Stimulated activated CD4-positive, alpha-beta T cell treated with anti-CD3 and anti-CD28 coated beads, Interleukin-15, amount 100 ng/mL, for 48 hours (primary cell): Measurements from ENCODE around the gene LRRC7.

Experiments
- DNase-seq, 2 donors: peaks; one replicate each; pipeline ENCODE4 v3.0.0-alpha.2; 2020; ENCODE audit warnings: low read depth in 2 of 2

LRRC7 gene

GRCh38 chr1:69967245-69967766, 399.6 kb downstream of the LRRC7 start:
- DNase-seq, result no peak

DNA sequence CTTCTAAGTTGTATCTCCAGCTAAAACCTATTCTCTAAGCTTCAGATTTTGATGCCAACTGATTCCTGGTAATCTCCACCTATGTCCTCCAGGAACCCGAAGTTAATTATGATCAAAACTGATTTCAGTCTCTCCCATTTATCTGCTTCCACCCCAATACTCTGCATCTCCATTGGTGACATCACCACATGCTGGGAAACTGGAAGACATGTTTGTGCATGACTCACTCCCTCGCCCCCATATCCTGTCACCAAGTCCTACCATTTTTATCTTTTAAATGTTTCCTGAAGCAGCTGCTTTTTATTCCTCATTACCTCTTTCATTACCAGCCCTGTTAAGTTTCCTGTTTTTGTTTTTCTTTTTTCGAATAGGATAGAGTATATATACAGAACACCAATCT, 409.2 kb downstream of the LRRC7 start:
- no peak for DNase-seq

- DNase-seq, result no peak
Observed at GRCh38 chr1:69982992-69983391, 415.3 kb downstream of the LRRC7 start.

DNA sequence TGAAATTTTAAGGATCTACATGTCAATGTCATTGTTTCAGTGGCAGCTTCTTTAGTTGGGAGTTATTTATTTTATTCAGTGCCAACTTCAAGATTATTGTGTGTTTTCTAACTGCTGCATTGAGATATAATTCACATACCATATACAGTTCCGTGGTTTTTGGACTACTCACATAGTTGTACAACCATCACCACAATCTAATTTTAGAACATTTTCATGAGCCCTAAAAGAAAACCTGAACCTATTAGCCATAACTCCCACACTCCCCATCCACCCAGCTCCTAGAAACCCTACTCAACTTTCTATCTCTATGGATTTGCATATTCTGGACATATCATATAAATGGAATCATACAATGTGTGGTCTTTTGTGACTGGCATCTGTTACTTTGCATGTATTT, 417.7 kb downstream of the LRRC7 start:
- no peak for DNase-seq

GRCh38 chr1:69985901-69986439, 418.2 kb downstream of the LRRC7 start:
- DNase-seq, result no peak

DNA sequence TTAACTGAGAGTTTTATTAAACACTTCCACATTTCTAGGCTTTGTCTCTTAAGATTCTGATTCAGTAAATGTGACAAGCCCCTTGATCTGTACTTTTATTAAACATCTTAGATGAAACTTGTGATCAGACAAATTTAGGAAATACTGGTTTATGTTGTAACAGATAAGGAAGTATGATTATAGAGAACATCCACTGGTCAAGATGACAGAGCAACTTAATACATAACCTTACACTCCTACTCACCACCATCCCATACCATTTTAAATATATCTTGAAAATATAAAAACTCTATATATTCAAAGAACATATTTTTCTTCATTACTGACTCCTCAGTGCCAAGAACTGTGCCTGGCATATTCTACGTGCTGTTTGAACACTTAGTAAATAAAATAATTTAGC, 420.2 kb downstream of the LRRC7 start:
- no peak for DNase-seq

- DNase-seq, result no peak
Observed at GRCh38 chr1:69991644-69992043, 423.9 kb downstream of the LRRC7 start.

DNA sequence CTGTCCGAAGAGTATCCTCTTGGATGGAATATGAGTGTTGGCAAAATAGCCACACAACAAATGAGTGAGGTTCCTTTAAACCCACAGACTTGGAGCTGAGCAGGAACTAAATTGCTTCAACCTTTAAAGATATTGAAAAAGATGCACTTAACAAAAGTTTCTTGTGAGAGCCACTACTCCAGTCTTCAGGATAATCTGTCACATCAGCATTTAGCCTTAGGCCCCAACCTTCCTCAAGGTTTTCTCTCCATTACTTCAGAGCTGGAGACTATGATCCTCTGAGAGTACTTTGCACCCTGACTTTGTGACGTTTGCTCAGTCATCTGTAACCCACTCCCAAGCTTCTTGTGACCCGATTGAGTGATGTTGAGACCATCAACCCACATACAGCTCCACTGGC, 424.9 kb downstream of the LRRC7 start:
- no peak for DNase-seq

- DNase-seq, result no peak
Observed at GRCh38 chr1:69993810-69994209, 426.1 kb downstream of the LRRC7 start.

GRCh38 chr1:69994241-69994640, 426.5 kb downstream of the LRRC7 start:
- no peak for DNase-seq

GRCh38 chr1:69998847-69999246, 431.1 kb downstream of the LRRC7 start:
- no peak for DNase-seq

GRCh38 chr1:70003211-70003908, 435.6 kb downstream of the LRRC7 start:
- no peak for DNase-seq

DNA sequence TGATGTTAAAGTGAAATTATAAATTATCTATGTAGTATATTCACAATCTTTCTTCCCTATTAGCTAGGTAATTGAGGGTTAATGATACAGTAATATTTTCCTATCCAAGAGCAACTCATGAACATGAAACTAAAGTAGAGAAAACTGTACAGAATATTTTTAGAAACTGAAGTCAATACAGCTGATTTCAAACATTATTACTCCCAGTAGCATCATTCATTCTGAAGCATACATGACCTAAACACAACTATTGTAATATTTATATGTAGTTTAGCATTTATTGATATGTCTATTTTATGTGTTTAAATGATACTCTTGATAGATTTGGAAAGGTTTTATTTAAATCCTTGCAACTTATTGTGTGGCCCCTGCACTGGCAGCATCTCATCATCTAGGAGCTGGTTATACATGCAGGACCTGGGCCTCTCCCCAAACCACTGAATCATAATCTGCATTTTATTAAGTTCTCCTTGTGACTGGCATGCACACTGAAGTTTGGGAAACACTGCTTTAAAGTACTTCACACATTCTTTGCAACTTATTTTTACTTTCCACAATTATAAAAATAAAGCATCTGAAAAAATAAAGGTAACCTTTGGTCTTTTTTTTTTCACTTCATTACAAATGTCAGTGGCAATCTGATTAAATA, 437.8 kb downstream of the LRRC7 start:
- DNase-seq, result no peak

DNA sequence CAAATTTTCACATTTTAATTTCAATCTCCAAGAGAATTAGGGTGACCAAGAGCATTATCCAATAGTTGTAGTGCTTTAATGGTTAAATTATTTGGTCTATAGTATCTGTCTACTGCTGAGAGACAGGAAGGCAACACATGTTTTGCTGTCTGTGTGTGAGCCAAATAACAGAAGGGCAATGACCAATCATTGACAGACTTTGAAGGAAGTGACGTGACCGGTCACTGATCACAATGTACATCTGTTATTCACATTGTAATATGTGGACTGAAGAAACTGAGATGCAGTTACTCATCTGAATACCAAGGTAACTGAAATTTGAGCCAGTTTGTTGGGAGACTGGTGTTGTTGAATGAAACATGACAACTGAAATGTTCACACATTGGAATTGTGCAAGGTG, 440.9 kb downstream of the LRRC7 start:
- DNase-seq, result no peak

- no peak for DNase-seq
Observed at GRCh38 chr1:70017770-70018169, 450.0 kb downstream of the LRRC7 start.

GRCh38 chr1:70024272-70024671, 456.6 kb downstream of the LRRC7 start:
- DNase-seq, result no peak

- DNase-seq, result no peak
Observed at GRCh38 chr1:70025052-70025451, 457.3 kb downstream of the LRRC7 start.

DNA sequence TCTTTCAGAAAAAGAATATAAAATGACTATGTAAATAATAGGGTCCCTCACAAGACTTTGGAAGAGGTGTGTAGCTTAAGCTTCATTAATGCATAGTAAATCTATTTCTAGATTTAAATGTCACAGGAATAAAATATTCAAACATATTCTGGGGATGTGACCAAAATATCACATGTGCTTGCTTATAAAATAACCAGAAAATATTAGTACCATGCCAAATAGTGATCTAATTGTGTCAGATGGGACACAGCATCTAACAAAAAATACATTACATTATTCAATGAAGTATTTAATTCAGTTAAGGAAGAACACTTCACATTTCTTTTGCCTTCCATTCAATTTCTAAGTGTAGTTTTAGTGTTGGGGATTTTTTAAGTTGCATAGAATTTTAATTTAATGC, 458.1 kb downstream of the LRRC7 start:
- DNase-seq, result no peak

DNA sequence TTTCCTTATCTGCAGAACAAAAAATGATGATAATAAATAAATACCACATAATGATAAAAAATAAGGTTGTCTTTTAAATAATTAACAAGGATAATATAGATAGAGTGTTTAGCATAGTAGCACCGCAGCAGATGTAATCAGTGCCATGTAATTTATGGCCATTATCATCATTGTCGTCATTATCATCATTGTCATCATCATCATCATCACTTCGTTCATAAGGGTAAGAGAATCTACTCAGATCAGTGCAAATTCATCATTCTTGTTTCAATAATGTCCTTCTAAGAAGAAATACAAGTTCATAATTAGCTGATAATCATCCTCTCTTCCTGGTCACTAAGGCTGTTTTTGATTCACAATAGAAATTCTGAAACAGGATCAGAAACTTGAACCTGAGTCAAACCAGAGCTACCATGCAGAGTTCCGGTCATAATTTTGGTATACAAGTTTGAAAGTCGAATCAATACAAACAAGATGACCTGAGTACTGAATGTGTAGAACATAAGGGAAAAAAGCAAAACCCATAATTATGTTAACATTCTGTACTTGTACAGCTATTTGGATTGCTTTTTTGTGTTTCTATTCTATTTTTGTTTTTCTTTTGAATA, 465.6 kb downstream of the LRRC7 start:
- DNase-seq, result no peak

GRCh38 chr1:70033936-70034335, 466.2 kb downstream of the LRRC7 start:
- no peak for DNase-seq

DNA sequence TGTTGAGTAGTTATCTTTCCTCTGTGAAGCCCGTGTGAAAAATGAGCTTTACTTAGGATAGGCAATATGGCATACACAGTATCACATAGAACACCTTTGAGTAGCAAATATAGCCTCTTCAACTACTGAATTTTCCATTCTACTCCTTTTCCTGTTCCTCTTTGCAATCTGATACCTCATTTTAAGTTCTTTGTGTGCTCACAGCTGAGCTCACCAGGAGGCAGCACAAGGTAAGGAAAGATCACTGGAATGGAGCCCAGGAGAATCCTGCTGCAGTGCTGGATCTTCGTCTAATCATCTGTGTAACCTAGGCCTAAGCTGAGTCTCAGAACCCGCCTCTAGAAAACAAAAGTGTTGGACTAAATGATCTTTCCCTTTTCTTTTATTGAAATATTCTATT, 466.7 kb downstream of the LRRC7 start:
- DNase-seq, result no peak

- DNase-seq, result no peak
Observed at GRCh38 chr1:70038025-70038424, 470.3 kb downstream of the LRRC7 start.

GRCh38 chr1:70039485-70039884, 471.8 kb downstream of the LRRC7 start:
- no peak for DNase-seq
